ENCODE results near the gene OR11H7. TPM values are rescaled to one million over a fixed set of nuclear protein-coding genes. Genes with fewer than 3 reads are reported as not detected.
"Not testable (repeated sequence)": the region's sequence is repeated elsewhere in the genome, so short reads cannot be mapped to it uniquely, and the experiment has no call there.

OR11H7 gene
- total RNA-seq, 2 experiments from 2014 or later: not detected

DNA sequence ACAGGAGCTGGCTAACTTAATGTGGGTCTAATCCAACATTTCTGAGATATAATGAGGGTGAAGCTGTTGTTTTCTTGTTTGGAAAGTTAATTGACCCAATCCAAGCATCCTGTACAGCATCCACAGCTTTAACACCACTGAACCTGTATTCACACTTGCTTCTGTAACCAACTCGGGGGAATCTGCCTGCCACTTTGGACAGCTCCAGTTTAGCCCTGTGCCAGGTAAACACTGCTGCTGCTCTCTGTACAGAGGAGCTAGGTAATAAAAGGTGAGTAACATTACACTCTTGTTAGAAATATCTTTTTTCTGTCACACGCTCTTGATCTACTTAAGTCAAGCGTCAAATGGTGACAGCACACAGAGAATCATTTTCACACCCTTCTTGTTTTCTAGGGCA, 37.4 kb upstream of the OR11H7 start:
- H3K27me3 Mint-ChIP-seq: peaks cover 11% of the 10 kb centered on the region
- H3K4me1 ChIP-seq (ENCODE audit: insufficient read depth, low read length): no peaks in the 10 kb centered on the region
- H3K4me3 ChIP-seq (ENCODE audit: low read length): no peak overlapping the region
- DNase-seq: no peak
- H3K9me3 ChIP-seq (ENCODE audit: control insufficient read depth in 1 of 2, insufficient read depth in 1 of 2, low read length in 2 of 2): no peaks in the 10 kb centered on the region
- TF ChIP-seq, protein P1, sequence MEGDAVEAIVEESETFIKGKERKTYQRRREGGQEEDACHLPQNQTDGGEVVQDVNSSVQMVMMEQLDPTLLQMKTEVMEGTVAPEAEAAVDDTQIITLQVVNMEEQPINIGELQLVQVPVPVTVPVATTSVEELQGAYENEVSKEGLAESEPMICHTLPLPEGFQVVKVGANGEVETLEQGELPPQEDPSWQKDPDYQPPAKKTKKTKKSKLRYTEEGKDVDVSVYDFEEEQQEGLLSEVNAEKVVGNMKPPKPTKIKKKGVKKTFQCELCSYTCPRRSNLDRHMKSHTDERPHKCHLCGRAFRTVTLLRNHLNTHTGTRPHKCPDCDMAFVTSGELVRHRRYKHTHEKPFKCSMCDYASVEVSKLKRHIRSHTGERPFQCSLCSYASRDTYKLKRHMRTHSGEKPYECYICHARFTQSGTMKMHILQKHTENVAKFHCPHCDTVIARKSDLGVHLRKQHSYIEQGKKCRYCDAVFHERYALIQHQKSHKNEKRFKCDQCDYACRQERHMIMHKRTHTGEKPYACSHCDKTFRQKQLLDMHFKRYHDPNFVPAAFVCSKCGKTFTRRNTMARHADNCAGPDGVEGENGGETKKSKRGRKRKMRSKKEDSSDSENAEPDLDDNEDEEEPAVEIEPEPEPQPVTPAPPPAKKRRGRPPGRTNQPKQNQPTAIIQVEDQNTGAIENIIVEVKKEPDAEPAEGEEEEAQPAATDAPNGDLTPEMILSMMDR (IDR thresholded peaks at IDR 0.05): no peak
- intact Hi-C loops (cut with DNase I, micrococcal nuclease): no loop called here
- H3K27ac ChIP-seq (ENCODE audit: low read depth in 1 of 2, low read length in 2 of 2): no peak overlapping the region
- H3K27ac Mint-ChIP-seq: no peak overlapping the region
- POLR2A ChIA-PET: no interaction called here
- no peaks in the 10 kb centered on the region for H3K36me3 Mint-ChIP-seq (ENCODE audit: low read depth)
- H3K4me3 Mint-ChIP-seq: no peak overlapping the region
- ATAC-seq (ENCODE audit: poor library complexity): no peak
- CTCF ChIA-PET: interaction anchor here (1.7 kb wide), 1 partner anchor 14 kb away, joined by 4 read pairs; no protein-coding TSS in a partner anchor
- H3K4me1 Mint-ChIP-seq (ENCODE audit: low read depth): no peaks in the 10 kb centered on the region
- no peaks in the 10 kb centered on the region for H3K27me3 ChIP-seq (ENCODE audit: control insufficient read depth in 1 of 2, insufficient read depth in 2 of 2, low read length in 2 of 2)
- no peaks in the 10 kb centered on the region for H3K9me3 Mint-ChIP-seq
- H3K36me3 ChIP-seq (ENCODE audit: insufficient read depth, low read length): no peaks in the 10 kb centered on the region

DNA sequence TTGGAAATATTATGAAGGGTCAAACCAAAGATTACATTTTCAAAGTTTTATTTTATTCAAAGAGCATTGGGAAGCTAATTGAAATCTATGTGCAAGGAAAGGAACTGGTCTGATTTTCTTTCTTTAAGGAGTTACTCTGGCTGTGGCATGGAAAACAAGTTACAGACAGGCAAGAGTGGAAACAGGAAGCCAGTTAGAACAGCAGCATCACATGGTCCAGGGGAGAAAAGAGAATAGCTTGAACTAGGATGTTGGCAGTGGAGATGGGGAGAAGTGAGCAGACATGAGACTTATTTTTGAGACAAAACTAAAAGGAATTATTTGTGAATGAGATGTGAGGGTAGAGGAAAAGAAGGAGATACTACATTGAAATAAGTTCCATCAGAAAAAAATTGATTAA, 34.7 kb upstream of the OR11H7 start:
- H3K4me1 Mint-ChIP-seq (ENCODE audit: low read depth): no peaks in the 10 kb centered on the region
- ChIA-PET CTCF (no interaction called here), POLR2A (no interaction called here)
- no peak overlapping the region for H3K27ac ChIP-seq (ENCODE audit: low read depth in 1 of 2, low read length in 2 of 2)
- H3K27me3 Mint-ChIP-seq: peaks cover 21% of the 10 kb centered on the region
- no peaks in the 10 kb centered on the region for H3K9me3 ChIP-seq (ENCODE audit: control insufficient read depth in 1 of 2, insufficient read depth in 1 of 2, low read length in 2 of 2)
- no peak overlapping the region for H3K27ac Mint-ChIP-seq
- H3K27me3 ChIP-seq (ENCODE audit: control insufficient read depth in 1 of 2, insufficient read depth in 2 of 2, low read length in 2 of 2): no peaks in the 10 kb centered on the region
- TF ChIP-seq, protein P1 (IDR thresholded peaks at IDR 0.05): no peak
- H3K9me3 Mint-ChIP-seq: no peaks in the 10 kb centered on the region
- DNase-seq (no peak), ATAC-seq (ENCODE audit: poor library complexity) (no peak)
- no peak overlapping the region for H3K4me3 ChIP-seq (ENCODE audit: low read length)
- no peaks in the 10 kb centered on the region for H3K36me3 Mint-ChIP-seq (ENCODE audit: low read depth)
- intact Hi-C loops (cut with DNase I, micrococcal nuclease): no loop called here
- no peaks in the 10 kb centered on the region for H3K4me1 ChIP-seq (ENCODE audit: insufficient read depth, low read length)
- H3K4me3 Mint-ChIP-seq: no peak overlapping the region
- H3K36me3 ChIP-seq (ENCODE audit: insufficient read depth, low read length): no peaks in the 10 kb centered on the region

DNA sequence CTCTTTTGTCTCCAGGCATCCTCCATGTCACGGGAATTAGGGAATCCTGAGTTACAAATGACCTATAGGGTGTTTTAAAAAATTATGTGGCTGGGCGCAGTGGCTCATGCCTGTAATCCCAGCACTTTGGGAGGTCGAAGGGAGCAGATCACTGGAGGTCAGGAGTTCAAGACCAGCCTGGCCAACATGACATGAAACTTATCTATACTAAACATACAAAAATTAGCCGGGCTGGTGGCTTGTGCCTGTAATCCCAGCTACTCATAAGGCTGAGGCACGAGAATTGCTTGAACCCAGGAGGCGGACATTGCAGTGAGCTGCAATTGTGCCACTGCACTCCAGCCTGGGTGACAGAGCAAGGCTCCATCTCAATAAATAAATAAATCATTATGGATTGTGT, 33.6 kb upstream of the OR11H7 start:
- H3K27me3 ChIP-seq (ENCODE audit: control insufficient read depth in 1 of 2, insufficient read depth in 2 of 2, low read length in 2 of 2); H3K9me3 ChIP-seq (ENCODE audit: control insufficient read depth in 1 of 2, insufficient read depth in 1 of 2, low read length in 2 of 2); H3K9me3 Mint-ChIP-seq; H3K4me1 ChIP-seq (ENCODE audit: insufficient read depth, low read length); CTCF ChIA-PET; H3K27ac ChIP-seq (ENCODE audit: low read depth in 1 of 2, low read length in 2 of 2); ATAC-seq (ENCODE audit: poor library complexity); DNase-seq; H3K4me1 Mint-ChIP-seq (ENCODE audit: low read depth); H3K4me3 ChIP-seq (ENCODE audit: low read length); POLR2A ChIA-PET; H3K36me3 ChIP-seq (ENCODE audit: insufficient read depth, low read length); intact Hi-C loops (cut with DNase I, micrococcal nuclease); H3K4me3 Mint-ChIP-seq; H3K36me3 Mint-ChIP-seq (ENCODE audit: low read depth); H3K27ac Mint-ChIP-seq: not testable (repeated sequence)
- H3K27me3 Mint-ChIP-seq: peaks cover 27% of the 10 kb centered on the region

DNA sequence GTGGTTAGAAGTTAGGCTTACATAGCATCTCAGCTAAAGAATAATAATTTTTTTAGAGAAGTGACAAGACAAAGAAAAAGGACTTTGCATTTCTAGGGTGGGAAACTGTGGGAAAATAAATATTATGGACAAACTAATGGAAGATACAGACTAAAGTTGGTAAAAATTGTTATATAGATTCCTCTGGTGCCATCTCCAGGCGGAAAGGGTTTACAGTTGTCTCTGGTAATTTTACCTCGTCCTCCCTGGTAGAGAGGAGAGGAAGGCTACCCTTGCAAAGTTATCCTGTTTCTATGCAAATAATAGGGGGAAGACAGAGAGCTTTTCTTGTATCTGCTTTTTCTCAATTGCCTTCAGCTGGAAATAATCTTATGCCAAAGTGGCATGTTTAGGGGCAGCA, 32.9 kb upstream of the OR11H7 start:
- no peak for ATAC-seq (ENCODE audit: poor library complexity)
- H3K27ac Mint-ChIP-seq: no peak overlapping the region
- peak in 1 of 14 experiments; percentile 11 for DNase-seq

More for the DNA sequence above, 32.9 kb upstream of the OR11H7 start:
- POLR2A ChIA-PET: no interaction called here
- peaks cover 27% of the 10 kb centered on the region for H3K27me3 Mint-ChIP-seq
- H3K9me3 ChIP-seq (ENCODE audit: control insufficient read depth in 1 of 2, insufficient read depth in 1 of 2, low read length in 2 of 2): no peaks in the 10 kb centered on the region
- intact Hi-C loops (cut with DNase I, micrococcal nuclease): no loop called here
- H3K4me3 Mint-ChIP-seq: no peak overlapping the region
- no peak overlapping the region for H3K27ac ChIP-seq (ENCODE audit: low read depth in 1 of 2, low read length in 2 of 2)
- no peaks in the 10 kb centered on the region for H3K36me3 Mint-ChIP-seq (ENCODE audit: low read depth)
- H3K9me3 Mint-ChIP-seq: no peaks in the 10 kb centered on the region
- H3K36me3 ChIP-seq (ENCODE audit: insufficient read depth, low read length): no peaks in the 10 kb centered on the region
- no peaks in the 10 kb centered on the region for H3K27me3 ChIP-seq (ENCODE audit: control insufficient read depth in 1 of 2, insufficient read depth in 2 of 2, low read length in 2 of 2)
- no peaks in the 10 kb centered on the region for H3K4me1 Mint-ChIP-seq (ENCODE audit: low read depth)
- H3K4me3 ChIP-seq (ENCODE audit: low read length): no peak overlapping the region
- CTCF ChIA-PET: no interaction called here
- TF ChIP-seq, protein P1 (IDR thresholded peaks at IDR 0.05): peak; percentile 22
- H3K4me1 ChIP-seq (ENCODE audit: insufficient read depth, low read length): no peaks in the 10 kb centered on the region

Measured in CD4-positive, alpha-beta T cell (primary cell).